HEK293 (cell line): Measurements from ENCODE around the gene CRMP1.

Experiments
- CTCF ChIA-PET: fragments of 350-600 bp; formaldehyde crosslinking; extraction: SDS; loops from one replicate; lab custom pipeline; 2021; ENCODE audit warnings: antibody characterized with exemption; lab: Yijun Ruan, JAX
- POLR2A ChIA-PET: fragments of 300-600 bp; formaldehyde crosslinking; extraction: SDS; loops from one replicate; lab custom pipeline; 2020; ENCODE audit warnings: antibody characterized with exemption, inconsistent platforms; lab: Yijun Ruan, JAX
- H3K27ac ChIP-seq: fragments of 200-500 bp; sonication (Bioruptor generic); 2 replicates; pipeline ENCODE4 v1.5.1; 2014; ENCODE audit warnings: low read depth, low read length, control low read depth, inconsistent platforms; ENCODE audit errors: extremely low read depth
- H3K36me3 ChIP-seq, 2 experiments: fragments of 200-500 bp in 1 of 2; sonication (Bioruptor generic) in 1 of 2; 1 replicate in 1 of 2; 2 replicates in 1 of 2; pipeline ENCODE4 v1.5.1; 2014 to 2017; ENCODE audit warnings: inconsistent platforms in 2 of 2, low read length in 2 of 2; ENCODE audit not compliant: control insufficient read depth in 2 of 2, insufficient read depth in 1 of 2
- H3K4me1 ChIP-seq: fragments of 200-500 bp; sonication (Bioruptor generic); 2 replicates; pipeline ENCODE4 v1.5.1; 2014; ENCODE audit warnings: mild to moderate bottlenecking, low read length, inconsistent platforms; ENCODE audit not compliant: control insufficient read depth, insufficient read depth
- H3K4me3 ChIP-seq: 2 replicates; pipeline ENCODE4 v1.5.1; 2011; ENCODE audit warnings: low read depth, mild to moderate bottlenecking, control low read depth, low read length, moderate library complexity
- H3K9me3 ChIP-seq: fragments of 200-500 bp; sonication (Bioruptor generic); 2 replicates; pipeline ENCODE4 v1.5.1; 2014; ENCODE audit warnings: low read depth, low read length, inconsistent platforms; ENCODE audit not compliant: control insufficient read depth, insufficient read depth
- HOXD13 ChIP-seq: sonication (generic); formaldehyde crosslinking; IDR thresholded peaks from 2 replicates; pipeline ENCODE4 v1.8.0; 2022; ENCODE audit warnings: missing genetic modification reagents, borderline replicate concordance
- KLF7 ChIP-seq: fragments of 450-650 bp; formaldehyde crosslinking; IDR thresholded peaks from 2 replicates; pipeline ENCODE4 v1.5.1; 2016; ENCODE audit warnings: missing biosample characterization, missing genetic modification characterization, borderline replicate concordance
- MEIS1 ChIP-seq: sonication (generic); formaldehyde crosslinking; IDR thresholded peaks from 2 replicates; pipeline ENCODE4 v1.8.1; 2022; ENCODE audit warnings: missing genetic modification reagents, mild to moderate bottlenecking, borderline replicate concordance
- PATZ1 ChIP-seq: fragments of 450-650 bp; formaldehyde crosslinking; IDR thresholded peaks from 2 replicates; pipeline ENCODE4 v1.5.1; 2016; ENCODE audit warnings: missing biosample characterization, missing genetic modification characterization
- SP7 ChIP-seq: fragments of 450-650 bp; formaldehyde crosslinking; IDR thresholded peaks from 2 replicates; pipeline ENCODE4 v1.5.1; 2016; ENCODE audit warnings: missing biosample characterization, missing genetic modification characterization
- ZBTB17 ChIP-seq: fragments of 450-650 bp; formaldehyde crosslinking; IDR thresholded peaks from 2 replicates; pipeline ENCODE4 v1.5.1; 2016; ENCODE audit warnings: missing biosample characterization, missing genetic modification characterization
- ZFP37 ChIP-seq: fragments of 450-650 bp; formaldehyde crosslinking; IDR thresholded peaks from 2 replicates; pipeline ENCODE4 v1.5.1; 2016; ENCODE audit warnings: missing biosample characterization, missing genetic modification characterization
- ZFP69B ChIP-seq: fragments of 450-650 bp; formaldehyde crosslinking; IDR thresholded peaks from 2 replicates; pipeline ENCODE4 v1.5.1; 2016; ENCODE audit warnings: missing biosample characterization, missing genetic modification characterization
- ZNF146 ChIP-seq: fragments of 450-650 bp; formaldehyde crosslinking; IDR thresholded peaks from 2 replicates; pipeline ENCODE4 v1.5.1; 2016; ENCODE audit warnings: missing biosample characterization, missing genetic modification characterization
- ZNF157 ChIP-seq: fragments of 450-650 bp; formaldehyde crosslinking; IDR thresholded peaks from 2 replicates; pipeline ENCODE4 v1.5.1; 2016; ENCODE audit warnings: missing biosample characterization, missing genetic modification characterization
- ZNF16 ChIP-seq: fragments of 450-650 bp; formaldehyde crosslinking; IDR thresholded peaks from 2 replicates; pipeline ENCODE4 v1.5.1; 2016; ENCODE audit warnings: low read depth, missing biosample characterization, missing genetic modification characterization
- ZNF18 ChIP-seq: fragments of 450-650 bp; formaldehyde crosslinking; IDR thresholded peaks from 2 replicates; pipeline ENCODE4 v1.5.1; 2016; ENCODE audit warnings: missing biosample characterization, missing genetic modification characterization
- ZNF2 ChIP-seq: fragments of 450-650 bp; formaldehyde crosslinking; IDR thresholded peaks from 2 replicates; pipeline ENCODE4 v1.5.1; 2016; ENCODE audit warnings: missing biosample characterization, missing genetic modification characterization
- ZNF350 ChIP-seq: fragments of 450-650 bp; formaldehyde crosslinking; IDR thresholded peaks from 2 replicates; pipeline ENCODE4 v1.5.0; 2017; ENCODE audit warnings: missing biosample characterization, mild to moderate bottlenecking, missing genetic modification characterization
- ZNF366 ChIP-seq: fragments of 450-650 bp; formaldehyde crosslinking; conservative IDR thresholded peaks from 2 replicates; pipeline ENCODE4 v1.5.1; 2016; ENCODE audit warnings: missing biosample characterization, missing genetic modification characterization
- ZNF433 ChIP-seq: fragments of 450-650 bp; formaldehyde crosslinking; IDR thresholded peaks from 2 replicates; pipeline ENCODE4 v1.5.1; 2016; ENCODE audit warnings: missing biosample characterization, missing genetic modification characterization, low read depth
- ZNF530 ChIP-seq: fragments of 450-650 bp; formaldehyde crosslinking; IDR thresholded peaks from 2 replicates; pipeline ENCODE4 v1.5.1; 2016; ENCODE audit warnings: low read depth, missing biosample characterization, missing genetic modification characterization
- ZNF549 ChIP-seq: fragments of 450-650 bp; IDR thresholded peaks from 2 replicates; pipeline ENCODE4 v1.5.1; 2018; ENCODE audit warnings: missing biosample characterization, missing genetic modification characterization, mild to moderate bottlenecking, inconsistent platforms, moderate library complexity
- ZNF558 ChIP-seq: fragments of 450-650 bp; formaldehyde crosslinking; IDR thresholded peaks from 2 replicates; pipeline ENCODE4 v1.5.1; 2016; ENCODE audit warnings: missing biosample characterization, missing genetic modification characterization
- ZNF610 ChIP-seq: fragments of 450-650 bp; formaldehyde crosslinking; IDR thresholded peaks from 2 replicates; pipeline ENCODE4 v1.5.1; 2016; ENCODE audit warnings: missing biosample characterization, missing genetic modification characterization, borderline replicate concordance
- ZNF707 ChIP-seq: fragments of 450-650 bp; formaldehyde crosslinking; IDR thresholded peaks from 2 replicates; pipeline ENCODE4 v1.5.1; 2016; ENCODE audit warnings: missing biosample characterization, missing genetic modification characterization
- ZNF747 ChIP-seq: fragments of 450-650 bp; formaldehyde crosslinking; IDR thresholded peaks from 2 replicates; pipeline ENCODE4 v1.5.1; 2016; ENCODE audit warnings: missing biosample characterization, missing genetic modification characterization
- ZNF776 ChIP-seq: fragments of 450-650 bp; formaldehyde crosslinking; IDR thresholded peaks from 2 replicates; pipeline ENCODE4 v1.5.0; 2017; ENCODE audit warnings: missing biosample characterization, missing genetic modification characterization, borderline replicate concordance
- ZSCAN4 ChIP-seq: fragments of 450-650 bp; formaldehyde crosslinking; IDR thresholded peaks from 2 replicates; pipeline ENCODE4 v1.5.1; 2017; ENCODE audit warnings: missing biosample characterization, missing genetic modification characterization
- ZSCAN5A ChIP-seq: fragments of 450-650 bp; formaldehyde crosslinking; IDR thresholded peaks from 2 replicates; pipeline ENCODE4 v1.5.1; 2016; ENCODE audit warnings: missing biosample characterization, missing genetic modification characterization

CRMP1 gene

GRCh38 chr4:5842456-5842855, 50.4 kb downstream of the CRMP1 start:
- Histone ChIP-seq H3K4me3 (no peak overlapping the region), H3K9me3 (no peaks in the 10 kb centered on the region), H3K27ac (no peak overlapping the region)
- POLR2A ChIA-PET = interaction anchor here (0.7 kb wide), 1 partner anchor 101 kb away, joined by 7 read pairs; no protein-coding TSS in a partner anchor
- TF ChIP-seq ZSCAN4 (tag by site-specific recombination) (peak; percentile 91), KLF7 (tag by site-specific recombination) (no peak)
- TF ChIP-seq, all 188 proteins: peak for 1
- Histone ChIP-seq H3K36me3 (peaks cover 0 to 3% of the 10 kb centered on the region in 2 experiments; a peak in 1 of 3 replicates), H3K4me1 (no peaks in the 10 kb centered on the region)
- CTCF ChIA-PET = no interaction called here

- H3K4me3 ChIP-seq = no peak overlapping the region
- H3K36me3 ChIP-seq = peaks cover 0 to 3% of the 10 kb centered on the region in 2 experiments; a peak in 1 of 3 replicates
- no peak overlapping the region for H3K27ac ChIP-seq
- ChIA-PET POLR2A (no interaction called here), CTCF (interaction anchor here (0.6 kb wide), 1 partner anchor 227 kb away, joined by 3 read pairs; no protein-coding TSS in a partner anchor)
- H3K9me3 ChIP-seq = no peaks in the 10 kb centered on the region
- no peak for TF ChIP-seq ZNF747
- no peak for TF ChIP-seq ZNF707 (tag by site-specific recombination)
- TF ChIP-seq ZNF549 (tag by site-specific recombination) = no peak
- no peak for TF ChIP-seq ZNF530 (tag by site-specific recombination)
- TF ChIP-seq ZFP69B = no peak
- no peak for TF ChIP-seq ZNF157
- no peak for TF ChIP-seq ZNF2 (tag by site-specific recombination)
- H3K4me1 ChIP-seq = no peaks in the 10 kb centered on the region
These were observed 52.9 kb downstream of the CRMP1 start for GRCh38 chr4:5839751-5840674.

GRCh38 chr4:5839332-5839731, 53.6 kb downstream of the CRMP1 start:
- CTCF ChIA-PET = no interaction called here
- TF ChIP-seq ZNF146 (no peak), ZNF18 (tag by site-specific recombination) (no peak), ZNF16 (tag by site-specific recombination) (no peak), ZSCAN5A (tag by site-specific recombination) (no peak), PATZ1 (tag by site-specific recombination) (no peak), ZNF433 (tag by site-specific recombination) (no peak), ZNF776 (no peak), ZFP37 (tag by site-specific recombination) (no peak), MEIS1 (CRISPR knock-in tag) (no peak), SP7 (tag by site-specific recombination) (no peak), ZBTB17 (no peak), ZNF558 (no peak), HOXD13 (CRISPR knock-in tag) (no peak), ZNF350 (no peak), ZNF610 (tag by site-specific recombination) (no peak), ZNF366 (no peak)
- TF ChIP-seq, all 188 proteins: peak for 0
- no peaks in the 10 kb centered on the region for H3K9me3 ChIP-seq
- POLR2A ChIA-PET = no interaction called here
- H3K4me1 ChIP-seq = no peaks in the 10 kb centered on the region
- no peak overlapping the region for H3K27ac ChIP-seq
- peaks cover 0 to 3% of the 10 kb centered on the region in 2 experiments; a peak in 1 of 3 replicates for H3K36me3 ChIP-seq
- no peak overlapping the region for H3K4me3 ChIP-seq
